Neutrophil (primary cell): Measurements from ENCODE around the gene MPHOSPH9.
"Not testable (repeated sequence)": the region's sequence is repeated elsewhere in the genome, so short reads cannot be mapped to it uniquely, and the experiment has no call there.

Experiments
- H3K27ac ChIP-seq: fragments of 200-600 bp; sonication (generic); 2 replicates; pipeline ENCODE4 v1.5.1; 2016; ENCODE audit warnings: mild to moderate bottlenecking, moderate library complexity
- H3K27me3 ChIP-seq: fragments of 200-600 bp; sonication (generic); 2 replicates; pipeline ENCODE4 v1.6.0; 2016; ENCODE audit warnings: mild to moderate bottlenecking
- H3K36me3 ChIP-seq: fragments of 200-600 bp; sonication (generic); 2 replicates; pipeline ENCODE4 v1.5.1; 2017
- H3K4me1 ChIP-seq, 2 experiments: fragments of 200-600 bp in 1 of 2; sonication (generic) in 1 of 2; 1 replicate in 1 of 2; 2 replicates in 1 of 2; pipeline versions ENCODE4 v1.5.1 to v1.6.1; 2013 to 2016; ENCODE audit warnings: low read depth in 1 of 2, low read length in 1 of 2, mild to moderate bottlenecking in 1 of 2, moderate library complexity in 1 of 2; ENCODE audit not compliant: control insufficient read depth in 1 of 2, insufficient read depth in 1 of 2
- H3K4me3 ChIP-seq, 2 experiments: fragments of 200-600 bp in 1 of 2; sonication (generic) in 1 of 2; 1 replicate in 1 of 2; 2 replicates in 1 of 2; pipeline ENCODE4 v1.5.1; 2013 to 2016; ENCODE audit warnings: low read depth in 1 of 2, low read length in 1 of 2, mild to moderate bottlenecking in 1 of 2, moderate library complexity in 1 of 2
- H3K9me3 ChIP-seq: fragments of 200-600 bp; sonication (generic); 2 replicates; pipeline ENCODE4 v1.5.1; 2016
- TF ChIP-seq, protein P1 (sequence below): fragments of 200-600 bp; sonication (generic); IDR thresholded peaks from 2 replicates; pipeline ENCODE4 v1.5.1; 2016; ENCODE audit warnings: antibody characterized with exemption

The MPHOSPH9 gene

GRCh38 chr12:123254853-123255446 is 22.0 kb upstream of the MPHOSPH9 start:
- no peaks in the 10 kb centered on the region for H3K9me3 ChIP-seq
- H3K27me3 ChIP-seq: no peaks in the 10 kb centered on the region
- H3K36me3 ChIP-seq: peaks cover 51% of the 10 kb centered on the region
- H3K4me1 ChIP-seq: peaks cover 0 to 6% of the 10 kb centered on the region in 2 experiments
- H3K27ac ChIP-seq: no peak overlapping the region
- H3K4me3 ChIP-seq: no peak overlapping the region
- TF ChIP-seq, protein P1, sequence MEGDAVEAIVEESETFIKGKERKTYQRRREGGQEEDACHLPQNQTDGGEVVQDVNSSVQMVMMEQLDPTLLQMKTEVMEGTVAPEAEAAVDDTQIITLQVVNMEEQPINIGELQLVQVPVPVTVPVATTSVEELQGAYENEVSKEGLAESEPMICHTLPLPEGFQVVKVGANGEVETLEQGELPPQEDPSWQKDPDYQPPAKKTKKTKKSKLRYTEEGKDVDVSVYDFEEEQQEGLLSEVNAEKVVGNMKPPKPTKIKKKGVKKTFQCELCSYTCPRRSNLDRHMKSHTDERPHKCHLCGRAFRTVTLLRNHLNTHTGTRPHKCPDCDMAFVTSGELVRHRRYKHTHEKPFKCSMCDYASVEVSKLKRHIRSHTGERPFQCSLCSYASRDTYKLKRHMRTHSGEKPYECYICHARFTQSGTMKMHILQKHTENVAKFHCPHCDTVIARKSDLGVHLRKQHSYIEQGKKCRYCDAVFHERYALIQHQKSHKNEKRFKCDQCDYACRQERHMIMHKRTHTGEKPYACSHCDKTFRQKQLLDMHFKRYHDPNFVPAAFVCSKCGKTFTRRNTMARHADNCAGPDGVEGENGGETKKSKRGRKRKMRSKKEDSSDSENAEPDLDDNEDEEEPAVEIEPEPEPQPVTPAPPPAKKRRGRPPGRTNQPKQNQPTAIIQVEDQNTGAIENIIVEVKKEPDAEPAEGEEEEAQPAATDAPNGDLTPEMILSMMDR: no peak

DNA sequence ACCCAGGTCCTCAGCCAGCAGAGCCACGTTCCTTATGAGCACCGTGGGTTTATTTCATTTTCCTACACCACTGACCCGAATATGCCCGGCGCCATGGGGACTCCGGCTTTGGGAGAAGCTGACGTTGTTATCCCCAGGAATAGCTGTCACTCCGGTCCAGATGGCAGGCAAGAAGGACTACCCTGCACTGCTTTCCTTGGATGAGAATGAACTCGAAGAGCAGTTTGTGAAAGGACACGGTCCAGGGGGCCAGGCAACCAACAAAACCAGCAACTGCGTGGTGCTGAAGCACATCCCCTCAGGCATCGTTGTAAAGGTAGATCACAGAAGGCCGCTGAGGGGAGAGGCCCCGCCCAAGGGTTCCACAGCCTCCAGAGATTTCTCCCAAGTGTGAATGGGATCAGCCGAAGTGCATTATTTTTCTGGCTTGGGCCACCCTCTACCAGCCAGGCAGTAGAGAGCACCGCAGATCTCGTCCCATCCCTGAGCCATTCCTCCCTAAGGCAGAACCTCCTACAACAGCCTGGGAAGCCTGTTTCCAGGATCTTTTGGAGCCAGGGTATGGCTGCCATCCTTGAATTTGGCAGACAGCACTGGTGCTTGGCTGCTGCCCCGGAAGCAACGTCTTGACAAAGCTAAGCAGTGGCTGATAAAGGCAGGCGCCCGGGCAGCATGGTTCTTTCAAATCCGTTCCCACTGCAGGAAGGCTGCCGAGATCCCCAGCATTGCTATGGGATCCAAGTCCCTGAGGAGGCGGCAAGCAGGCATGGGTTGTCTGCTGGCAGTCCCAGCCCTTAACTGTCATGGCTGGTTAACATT is 20.9 kb upstream of the MPHOSPH9 start:
- TF ChIP-seq, protein P1: no peak
- H3K36me3 ChIP-seq: peaks cover 54% of the 10 kb centered on the region
- no peak overlapping the region for H3K4me3 ChIP-seq
- H3K27ac ChIP-seq: no peak overlapping the region
- H3K27me3 ChIP-seq: no peaks in the 10 kb centered on the region
- peaks cover 0 to 6% of the 10 kb centered on the region in 2 experiments for H3K4me1 ChIP-seq
- no peaks in the 10 kb centered on the region for H3K9me3 ChIP-seq

DNA sequence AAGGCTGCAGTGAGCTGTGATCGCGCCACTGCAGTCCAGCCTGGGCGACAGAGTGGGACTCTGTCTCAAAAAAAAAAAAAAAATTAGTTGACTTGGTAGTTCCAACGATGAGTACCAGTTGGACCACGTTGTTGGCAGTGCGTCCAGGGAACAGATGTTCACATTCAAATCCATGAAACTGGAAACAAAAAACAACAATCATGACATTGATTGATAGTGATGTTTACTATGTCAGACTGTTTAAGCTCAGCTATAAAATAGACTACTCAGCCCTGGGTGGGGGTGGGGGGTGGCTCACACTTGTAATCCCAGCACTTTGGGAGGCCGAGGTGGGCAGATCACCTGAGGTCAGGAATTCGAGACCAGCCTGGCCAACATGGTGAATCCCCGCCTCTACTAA is 19.4 kb upstream of the MPHOSPH9 start:
- not testable (repeated sequence) for H3K4me1 ChIP-seq, H3K4me3 ChIP-seq, H3K9me3 ChIP-seq, H3K27me3 ChIP-seq, H3K27ac ChIP-seq
- H3K36me3 ChIP-seq: peaks cover 49% of the 10 kb centered on the region

DNA sequence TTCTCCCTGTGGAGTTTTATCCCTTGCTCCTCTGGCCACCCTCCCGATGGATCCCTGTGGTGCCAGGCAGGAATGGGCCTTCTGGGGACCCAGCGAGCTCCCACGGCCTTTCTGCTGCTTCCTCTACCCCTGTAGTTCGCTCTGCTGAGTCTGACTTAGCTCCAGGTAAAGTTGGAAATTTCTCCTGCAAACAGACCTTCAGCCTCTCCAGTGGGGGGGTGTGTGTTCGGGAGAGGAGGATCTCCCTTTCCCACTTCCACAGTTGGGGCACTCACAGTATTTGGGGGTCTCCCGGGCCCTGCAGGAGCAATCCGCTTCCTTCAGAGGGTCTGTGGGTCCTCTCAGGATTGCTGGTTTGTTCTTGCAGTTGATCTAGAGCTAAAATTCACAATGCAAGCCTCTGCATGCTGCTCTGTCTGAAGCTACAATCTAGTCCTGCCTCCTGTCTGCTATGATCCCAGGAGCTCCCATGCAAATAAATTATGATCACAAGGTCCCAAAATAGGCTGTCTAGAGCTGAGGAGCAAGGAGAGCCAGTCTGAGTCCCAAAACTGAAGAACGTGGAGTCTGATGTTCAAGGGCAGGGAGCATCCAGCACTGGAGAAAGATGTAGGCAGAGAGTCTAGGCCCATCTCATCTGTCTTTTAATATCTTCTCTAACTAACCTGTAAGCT is 18.6 kb upstream of the MPHOSPH9 start:
- Histone ChIP-seq H3K4me3 (no peak overlapping the region), H3K9me3 (no peaks in the 10 kb centered on the region), H3K4me1 (peaks cover 0 to 6% of the 10 kb centered on the region in 2 experiments), H3K36me3 (peaks cover 42% of the 10 kb centered on the region), H3K27me3 (no peaks in the 10 kb centered on the region), H3K27ac (no peak overlapping the region)
- TF ChIP-seq, protein P1: no peak

- peak overlapping the region; percentile 13 for H3K27ac ChIP-seq
- no peak overlapping the region for H3K4me3 ChIP-seq
- H3K27me3 ChIP-seq: no peaks in the 10 kb centered on the region
- no peaks in the 10 kb centered on the region for H3K9me3 ChIP-seq
- TF ChIP-seq, protein P1: no peak
- H3K4me1 ChIP-seq: peaks cover 0 to 6% of the 10 kb centered on the region in 2 experiments
- peaks cover 34% of the 10 kb centered on the region for H3K36me3 ChIP-seq
Observed at GRCh38 chr12:123250471-123251383, 17.8 kb upstream of the MPHOSPH9 start.

GRCh38 chr12:123248996-123249741 is 16.2 kb upstream of the MPHOSPH9 start:
- not testable (repeated sequence) for H3K27me3 ChIP-seq, H3K27ac ChIP-seq, H3K4me3 ChIP-seq, H3K9me3 ChIP-seq, H3K4me1 ChIP-seq
- peaks cover 19% of the 10 kb centered on the region for H3K36me3 ChIP-seq

- H3K9me3 ChIP-seq: not testable (repeated sequence)
Observed at GRCh38 chr12:123248129-123248528, 15.2 kb upstream of the MPHOSPH9 start.

More at GRCh38 chr12:123248129-123248528, 15.2 kb upstream of the MPHOSPH9 start:
- H3K27ac ChIP-seq, H3K27me3 ChIP-seq, H3K4me1 ChIP-seq, H3K4me3 ChIP-seq: not testable (repeated sequence)
- H3K36me3 ChIP-seq: peaks cover 10% of the 10 kb centered on the region
